ENCODE data around the gene PLXND1.

Gene PLXND1

DNA sequence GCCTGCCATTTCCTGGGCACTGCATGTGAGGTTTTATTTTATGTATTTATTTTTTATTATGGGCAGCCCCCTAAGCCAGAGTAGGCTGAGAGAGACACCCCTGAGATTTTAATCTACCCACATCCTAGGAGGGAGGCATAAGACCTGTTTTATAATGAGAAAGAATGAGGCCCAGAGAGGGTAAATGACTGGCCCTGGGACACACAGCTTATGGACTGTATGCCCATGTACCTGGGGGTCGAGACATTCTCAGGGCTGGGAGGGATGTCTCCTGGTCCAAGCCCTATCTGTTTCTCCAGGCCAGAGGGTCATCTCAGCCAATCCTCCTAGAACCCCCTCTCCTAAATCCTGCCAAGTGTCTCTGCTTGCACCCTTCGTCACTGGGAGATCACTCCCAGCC is 6.1 kb downstream of the PLXND1 start:
- no peak for DNase-seq (ENCODE audit: low read depth, low spot score)

DNA sequence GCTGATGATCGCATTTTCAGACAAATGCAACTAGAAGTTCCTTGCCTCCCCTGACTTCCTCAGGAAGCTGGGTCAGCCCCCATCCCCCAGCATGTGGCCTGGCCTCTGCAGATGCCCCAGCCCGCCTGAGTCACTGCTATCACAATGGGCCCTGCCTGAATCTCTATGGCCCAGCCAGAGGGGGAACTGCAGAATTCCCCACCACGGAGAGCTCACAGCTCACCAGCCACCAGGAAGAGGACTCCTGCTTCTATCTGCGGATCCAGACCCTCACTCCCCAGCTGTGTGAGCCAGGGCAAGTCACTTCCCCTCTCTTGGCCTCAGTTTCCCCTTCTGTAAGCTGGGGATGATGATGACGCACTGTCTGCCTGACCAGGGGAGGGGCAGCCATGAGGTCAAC is 6.9 kb downstream of the PLXND1 start:
- peak; percentile 85 for DNase-seq (ENCODE audit: low read depth, low spot score)

DNA sequence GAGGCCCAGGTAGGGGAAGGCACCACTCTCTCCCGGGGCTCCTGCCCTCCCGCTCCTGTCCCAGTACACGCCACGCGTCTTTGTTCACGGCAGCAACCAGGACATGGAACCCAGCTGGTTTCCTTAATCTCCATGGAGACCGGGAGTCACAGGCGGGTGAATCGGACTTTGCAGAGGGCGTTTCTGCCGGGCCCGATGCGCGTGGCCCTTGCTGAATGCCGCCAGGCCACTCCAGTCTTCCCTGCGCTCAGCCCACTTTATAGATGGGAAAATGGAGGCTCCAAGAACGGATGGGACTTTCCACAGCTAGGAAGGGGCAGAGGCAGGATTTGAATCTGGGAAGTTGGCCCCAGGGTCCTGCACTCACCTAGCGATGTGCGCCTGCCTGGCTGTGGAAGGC is 7.4 kb downstream of the PLXND1 start:
- DNase-seq (ENCODE audit: low read depth, low spot score), result no peak

DNA sequence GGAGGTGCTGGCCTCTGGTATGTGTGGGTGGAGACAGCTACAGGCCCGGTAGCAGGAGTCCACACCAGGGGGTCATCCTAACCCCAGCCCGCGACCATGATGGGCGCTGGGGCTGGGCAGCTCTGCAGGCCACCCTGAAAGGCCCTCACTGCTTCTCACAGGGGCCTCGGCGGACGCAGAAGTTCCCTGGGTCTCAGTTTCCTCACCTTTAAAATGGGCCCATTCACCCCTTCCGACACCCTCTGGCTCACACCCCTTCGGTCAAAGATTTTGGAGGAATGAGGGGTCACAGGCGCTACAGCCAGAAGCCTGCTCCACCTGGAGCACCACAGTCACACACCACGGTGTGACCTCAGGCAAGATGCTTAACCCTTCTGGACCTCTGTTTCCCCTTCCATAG is 8.0 kb downstream of the PLXND1 start:
- no peak for DNase-seq (ENCODE audit: low read depth, low spot score)

DNA sequence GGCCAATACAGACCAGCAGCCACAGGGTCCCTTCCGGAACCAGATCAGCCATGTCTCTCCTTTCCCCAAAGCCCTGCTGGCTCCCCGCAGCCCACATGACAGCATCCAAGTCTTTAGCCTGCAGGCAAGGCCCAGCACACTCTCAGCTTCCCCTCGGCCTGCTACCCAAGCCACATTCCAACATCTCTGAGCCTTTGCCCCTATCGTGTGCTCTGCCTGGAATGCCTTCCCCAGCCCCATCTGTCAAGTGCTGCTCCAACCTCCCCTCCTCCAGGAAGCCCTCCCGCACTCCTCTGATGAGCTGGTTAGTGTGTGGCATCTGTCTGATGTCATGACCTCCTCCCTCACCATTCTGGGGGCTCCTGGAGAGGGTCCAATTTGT is 8.5 kb downstream of the PLXND1 start:
- DNase-seq (ENCODE audit: low read depth, low spot score), result peak; percentile 55

DNA sequence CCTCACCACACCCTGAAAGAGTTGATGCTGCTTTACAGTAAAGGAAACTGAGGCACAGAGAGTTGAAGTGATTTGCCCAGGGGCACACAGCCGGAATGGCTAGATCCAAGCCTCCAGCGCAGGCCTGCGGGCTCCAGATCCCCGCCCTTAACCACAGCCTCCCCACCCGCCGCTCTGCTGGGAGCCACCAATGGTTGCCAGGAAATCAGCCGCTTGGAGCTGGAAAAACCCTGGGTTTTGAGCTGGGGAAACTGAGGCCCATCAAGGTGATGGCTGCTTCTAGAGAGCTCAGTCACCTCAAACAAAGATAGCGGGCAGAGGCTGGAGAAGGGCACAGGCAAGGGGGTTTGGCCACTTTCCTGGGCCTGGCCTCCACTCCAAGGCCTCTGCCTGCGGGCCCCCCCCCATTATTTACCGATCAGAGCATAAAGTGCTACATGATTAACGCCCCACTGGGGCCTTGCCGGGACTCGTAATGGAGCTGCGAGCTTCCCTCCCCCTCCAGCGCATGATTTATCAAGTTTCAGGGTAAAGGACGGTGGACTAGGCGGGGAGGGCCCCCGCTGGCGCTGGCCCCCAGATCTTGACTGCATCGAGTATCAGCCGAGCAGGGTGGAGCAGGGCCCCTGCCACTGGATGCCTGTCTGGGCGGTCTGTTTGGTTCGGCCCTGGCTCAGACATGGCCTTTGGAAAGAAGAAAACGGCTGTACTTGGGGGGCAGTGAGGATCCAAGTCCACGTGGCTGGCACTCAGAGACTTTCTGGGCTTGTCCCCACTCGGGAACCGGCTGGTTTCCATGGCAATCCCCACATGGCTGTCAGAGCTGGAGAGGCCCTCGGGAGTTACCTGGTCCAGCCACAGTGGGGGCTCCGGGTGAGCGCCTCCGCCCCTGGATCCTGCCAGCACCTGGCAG is 9.1 kb downstream of the PLXND1 start:
- peak; percentile 80 for DNase-seq (ENCODE audit: low read depth, low spot score)

DNA sequence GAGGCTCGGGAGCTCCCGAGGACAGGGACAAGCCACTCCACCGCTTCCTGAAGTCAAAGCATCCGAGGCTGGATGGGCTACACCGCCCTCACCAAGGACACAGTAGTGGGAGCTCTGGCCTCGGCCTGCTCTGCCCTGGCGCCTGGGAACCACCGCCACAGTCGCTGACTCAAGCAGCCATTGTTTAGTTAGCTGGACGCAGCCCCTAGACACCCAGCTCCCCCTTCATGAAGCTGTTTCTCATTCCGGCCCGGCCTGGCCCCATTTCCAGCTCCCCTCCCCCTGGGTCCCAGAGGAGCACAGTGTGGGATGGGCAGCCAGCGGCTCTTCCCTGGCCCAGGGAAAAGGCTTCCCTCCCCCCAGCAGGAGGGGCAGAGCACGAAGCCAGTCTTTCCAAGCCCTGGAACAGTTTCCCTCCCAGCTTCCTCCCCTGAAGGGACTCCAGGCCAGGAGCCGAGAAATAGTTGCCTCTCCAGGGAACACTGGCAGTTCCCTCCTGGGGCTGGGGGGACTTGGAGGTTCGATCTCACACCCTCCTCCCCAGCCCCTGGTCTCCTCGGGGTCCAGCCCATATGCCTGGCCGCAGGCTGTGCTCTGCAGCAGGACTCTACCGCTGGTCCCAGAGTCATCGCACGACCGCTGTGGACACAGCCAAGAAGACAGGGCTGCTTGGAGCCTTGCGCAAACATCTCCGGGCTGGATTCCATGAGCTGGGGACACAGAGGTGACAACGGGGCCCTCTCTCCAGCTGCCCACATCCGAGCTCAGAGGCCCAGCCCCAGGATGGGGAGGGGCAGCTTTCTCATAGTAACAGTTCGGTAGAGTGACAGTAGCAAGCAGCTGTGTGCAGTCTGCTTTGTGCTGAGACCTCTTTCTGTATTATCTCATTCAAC is 10.0 kb downstream of the PLXND1 start:
- peak; percentile 96 for DNase-seq (ENCODE audit: low read depth, low spot score)

DNA sequence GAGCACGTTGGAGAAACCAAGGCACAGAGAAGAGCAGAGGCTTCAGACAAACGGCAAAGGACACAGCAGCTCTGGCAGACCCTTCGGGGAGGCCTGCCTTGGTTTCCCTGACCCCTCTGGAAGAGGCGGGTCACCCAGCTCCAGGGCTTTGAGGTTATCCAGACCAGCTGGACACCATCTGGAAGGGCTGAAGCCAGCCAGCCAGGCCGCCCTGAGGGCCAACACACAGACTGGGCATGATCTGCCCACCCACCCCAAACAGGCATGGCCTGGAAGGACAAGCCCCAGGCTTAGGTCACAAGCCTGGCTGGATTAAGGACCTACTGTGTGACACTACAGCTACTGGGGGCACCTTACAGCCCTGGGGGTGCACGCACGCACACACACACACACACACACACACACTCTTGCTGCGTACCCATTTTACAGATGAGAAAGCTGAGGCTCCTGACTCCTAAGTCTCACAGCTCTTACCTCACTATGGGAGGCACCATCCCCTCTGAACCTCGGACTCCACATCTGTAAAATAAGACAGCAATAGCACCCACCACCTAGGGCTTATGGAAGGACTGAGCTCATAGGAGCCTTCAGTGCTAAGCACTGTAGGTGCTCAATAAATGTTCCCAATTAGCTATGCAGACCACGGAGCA is 10.8 kb downstream of the PLXND1 start:
- no peak for DNase-seq (ENCODE audit: low read depth, low spot score)

DNA sequence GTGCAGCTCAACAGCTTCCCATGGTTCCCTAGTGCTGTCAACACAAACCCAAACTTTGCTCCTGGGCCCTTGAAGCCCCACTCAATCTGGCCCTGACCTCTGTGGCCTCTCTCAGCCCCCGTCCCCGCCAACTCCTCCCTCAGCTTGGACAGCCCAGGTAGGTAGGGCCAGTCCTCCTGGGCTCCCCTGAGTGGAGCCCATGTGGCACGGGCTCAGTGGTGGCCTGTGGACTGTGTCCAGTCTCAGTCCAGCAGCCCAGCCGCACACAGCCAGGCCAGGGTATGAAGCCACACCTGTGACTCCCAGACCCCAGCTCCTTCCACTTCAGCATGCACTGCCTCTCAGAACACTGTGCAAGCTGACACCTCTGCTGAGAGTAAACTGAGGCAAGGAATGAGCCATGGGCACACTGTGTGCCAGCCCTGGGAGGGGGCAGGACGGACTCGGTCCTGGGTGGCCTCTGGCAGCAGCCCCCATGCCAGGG is 11.5 kb downstream of the PLXND1 start:
- DNase-seq (ENCODE audit: low read depth, low spot score), result no peak

DNA sequence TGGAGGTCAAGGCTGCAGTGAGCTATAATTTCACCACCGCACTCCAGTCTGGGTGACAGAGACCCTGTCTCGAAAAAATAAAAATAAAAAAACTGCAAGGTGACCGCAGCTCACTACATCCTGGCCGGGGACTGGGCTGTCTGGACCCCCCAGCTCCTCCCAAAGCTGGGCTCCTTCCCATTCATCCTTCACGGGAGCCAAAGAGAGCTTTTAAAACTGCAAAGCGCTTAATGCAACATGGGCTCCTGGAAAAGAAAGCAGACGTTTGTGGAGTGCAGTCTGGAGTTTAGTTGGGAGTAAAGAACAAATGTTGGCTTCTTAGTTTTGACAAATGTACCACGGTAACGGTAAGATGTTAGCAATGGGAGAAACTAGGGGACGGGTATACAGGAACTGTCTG is 12.1 kb downstream of the PLXND1 start:
- DNase-seq (ENCODE audit: low read depth, low spot score), result no peak

DNA sequence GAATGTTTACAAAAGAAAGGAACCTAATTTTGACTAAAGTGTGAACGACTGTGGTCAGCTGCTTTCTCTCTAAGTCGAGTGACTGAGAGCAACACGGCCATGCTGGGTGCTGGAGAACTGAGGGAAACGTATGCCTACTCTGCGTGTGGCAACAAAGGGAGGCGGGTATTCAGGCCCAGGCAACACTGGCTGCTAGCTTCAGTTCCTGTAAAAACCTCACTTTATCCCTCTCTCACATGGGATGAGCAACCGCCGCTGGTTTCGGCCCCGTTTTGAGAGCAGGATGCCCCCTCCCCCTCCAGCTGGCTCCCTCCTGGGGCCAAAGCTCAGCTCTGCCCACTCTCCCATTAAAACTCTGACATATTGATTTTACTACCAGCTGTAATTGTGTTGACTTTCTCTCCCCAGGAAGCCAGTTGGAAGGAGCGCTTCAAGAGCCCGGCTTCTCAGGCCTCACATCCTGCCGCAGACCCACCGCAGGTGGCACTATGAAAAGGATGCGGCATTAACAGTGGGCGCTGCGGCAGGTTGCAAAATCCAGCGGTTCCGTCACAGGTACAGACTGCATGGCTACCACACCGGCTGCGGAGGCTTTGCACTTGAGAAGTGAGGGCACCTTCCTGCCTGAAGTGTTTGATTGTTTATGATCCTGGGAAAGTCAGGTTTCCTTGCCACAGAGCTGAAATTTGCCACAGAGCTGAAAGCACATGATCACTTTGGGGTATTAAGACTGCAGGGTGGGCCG is 12.7 kb downstream of the PLXND1 start:
- no peak for DNase-seq (ENCODE audit: low read depth, low spot score)

DNA sequence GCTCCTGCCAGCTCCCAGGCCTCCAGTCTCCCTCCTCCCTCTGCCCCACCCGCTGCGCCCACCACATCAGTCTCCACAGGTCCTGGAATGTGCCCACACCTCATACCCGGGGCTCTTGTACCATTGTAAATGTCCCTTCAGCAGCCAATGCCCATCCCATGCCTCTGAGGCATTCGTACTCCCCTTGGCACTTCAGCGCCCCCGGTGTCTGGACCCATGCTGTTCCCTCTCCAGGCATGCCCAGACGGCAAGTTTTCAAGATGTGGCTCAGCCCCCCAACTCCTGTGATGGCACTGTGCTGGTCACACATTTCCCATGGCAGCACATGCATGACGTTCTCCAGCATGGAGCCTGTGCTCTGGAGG is 13.3 kb downstream of the PLXND1 start:
- DNase-seq (ENCODE audit: low read depth, low spot score), result peak; percentile 40

DNA sequence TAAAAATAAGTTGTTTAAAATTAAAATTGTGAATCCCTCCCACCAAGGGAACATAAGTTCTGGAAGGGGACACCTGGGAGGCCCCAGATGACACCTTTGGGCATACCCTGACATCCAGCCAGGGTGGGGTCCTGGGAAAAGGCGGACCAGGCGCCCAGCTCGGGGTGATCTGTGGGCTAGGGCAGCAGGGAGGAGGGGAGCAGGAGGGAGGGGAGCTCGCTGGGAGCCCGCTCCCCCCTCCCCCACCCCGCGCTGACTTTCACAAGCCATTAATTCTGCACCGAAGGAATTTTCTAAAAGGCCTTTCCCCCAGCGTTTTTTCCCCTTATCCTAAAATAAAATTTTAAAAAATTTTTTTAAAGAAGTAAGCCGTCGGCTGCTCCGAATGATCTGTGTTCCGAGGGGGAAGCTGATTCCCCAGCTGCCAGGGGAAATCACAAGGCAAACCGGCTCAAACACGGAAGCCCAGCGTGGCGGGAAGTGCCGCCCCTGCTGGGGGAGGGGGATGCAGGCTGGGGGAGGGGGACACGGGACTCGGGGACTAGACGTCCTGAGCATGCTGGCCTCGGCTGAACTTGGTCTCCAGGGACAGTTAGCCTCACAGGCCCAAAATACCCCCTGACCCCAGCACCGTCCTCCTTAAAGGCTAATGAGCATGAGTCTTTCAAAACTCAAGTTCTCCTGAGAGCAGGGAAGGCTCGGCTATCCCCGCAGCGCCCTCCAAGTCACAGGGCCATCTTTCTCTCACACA is 13.9 kb downstream of the PLXND1 start:
- DNase-seq (ENCODE audit: low read depth, low spot score), result peak; percentile 46

DNA sequence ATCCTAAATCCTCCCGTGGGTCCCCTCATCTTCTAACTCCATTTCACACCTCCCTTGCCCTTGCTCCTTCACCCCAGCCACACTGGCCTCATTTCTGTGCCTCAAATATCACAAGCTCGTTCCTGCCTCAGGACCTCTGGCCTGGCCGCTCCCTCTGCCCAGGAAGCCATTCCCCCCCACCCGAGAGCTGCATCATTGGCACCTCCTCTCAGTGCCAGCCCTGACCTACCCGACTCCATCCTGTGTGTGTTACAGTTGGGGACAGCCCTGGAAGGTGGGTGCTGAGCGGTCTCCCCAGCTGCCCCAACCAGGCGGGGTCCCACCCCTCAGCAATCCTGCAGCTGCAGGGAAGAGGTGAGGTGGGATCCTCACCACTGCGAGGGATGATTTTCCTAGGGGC is 14.5 kb downstream of the PLXND1 start:
- no peak for DNase-seq (ENCODE audit: low read depth, low spot score)

DNA sequence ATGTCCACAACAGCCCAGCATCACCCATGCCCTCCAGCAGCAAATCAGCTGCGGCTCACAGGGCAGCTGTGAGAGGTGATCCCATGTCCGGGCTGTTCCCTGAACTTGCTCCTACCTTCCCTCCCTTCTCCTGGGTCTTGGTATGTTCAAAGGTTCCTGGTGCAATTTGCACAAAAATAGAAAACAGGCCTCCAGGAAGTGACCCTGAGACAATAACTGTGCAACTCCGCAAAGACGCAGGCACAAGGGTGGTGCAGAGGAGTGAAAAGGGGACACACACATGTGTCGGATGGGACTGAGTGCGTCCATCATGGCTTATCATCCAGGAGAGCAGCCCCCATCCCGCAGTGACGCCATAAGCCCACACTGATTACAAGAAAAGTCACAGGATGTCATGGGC is 16.3 kb downstream of the PLXND1 start:
- DNase-seq (ENCODE audit: low read depth, low spot score), result no peak

DNA sequence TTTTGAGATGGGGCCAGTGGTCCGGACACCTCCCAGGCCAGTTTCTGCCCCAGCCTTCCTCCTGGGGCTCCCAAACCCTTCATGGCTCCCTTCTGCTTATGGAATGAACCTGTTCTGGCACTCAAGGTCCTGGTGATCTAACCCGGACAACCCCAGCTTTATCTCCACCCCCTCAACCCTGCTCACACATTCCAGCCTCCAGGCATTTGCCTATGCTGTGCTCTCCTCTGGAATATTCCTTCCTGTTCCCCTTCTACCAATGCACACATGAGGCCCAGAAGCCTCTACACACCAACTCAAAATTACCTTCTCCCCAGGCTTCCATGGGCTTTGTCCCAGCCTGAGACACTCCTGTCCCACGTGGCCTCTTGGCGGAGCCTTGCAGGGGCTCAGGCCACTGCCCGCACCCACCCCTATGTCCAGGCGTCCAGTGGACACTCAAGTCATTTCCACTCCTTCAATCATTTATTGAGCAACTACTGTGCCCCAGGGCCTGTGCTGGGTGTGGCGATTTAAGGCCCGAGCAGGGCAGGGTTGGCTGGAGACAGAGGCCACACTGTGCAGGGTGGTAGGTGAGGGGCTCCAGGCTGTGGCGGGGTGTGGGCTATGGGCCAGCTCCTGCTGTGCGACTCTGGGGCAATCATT is 18.8 kb downstream of the PLXND1 start:
- no peak for DNase-seq (ENCODE audit: low read depth, low spot score)

DNA sequence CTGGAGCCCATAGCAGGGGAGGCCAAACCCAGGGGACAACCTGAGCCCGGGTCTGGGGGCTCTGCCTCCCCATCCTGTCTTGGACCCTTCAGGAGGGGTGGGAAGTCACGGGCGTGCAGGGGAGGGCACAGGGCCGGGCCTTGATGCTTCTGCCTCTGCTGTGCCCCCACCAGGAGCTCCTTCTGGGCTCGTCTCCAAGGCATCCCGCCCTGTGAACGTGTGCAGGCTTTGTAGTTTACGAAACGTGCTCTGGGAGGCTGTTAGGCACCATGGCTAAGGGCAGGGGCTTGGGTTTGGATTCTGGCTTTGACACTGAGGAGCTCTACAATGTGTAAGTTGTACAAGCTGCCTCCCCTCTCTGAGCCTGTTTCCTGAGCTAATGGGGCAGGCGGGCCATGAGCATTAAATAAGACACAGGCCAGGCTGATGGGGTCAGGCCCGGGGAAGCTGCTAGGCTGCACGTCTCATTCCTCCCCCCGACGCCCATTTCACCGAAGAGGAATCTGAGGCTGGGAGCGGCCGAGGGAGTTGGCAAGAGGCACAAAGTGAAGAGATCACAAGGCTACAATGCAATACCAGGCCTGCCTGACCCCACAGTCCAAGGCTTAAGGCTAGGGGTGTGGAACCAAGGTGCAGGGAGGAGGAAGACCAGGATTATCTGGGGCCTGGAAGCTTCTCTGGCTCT is 19.6 kb downstream of the PLXND1 start:
- DNase-seq (ENCODE audit: low read depth, low spot score), result no peak

DNA sequence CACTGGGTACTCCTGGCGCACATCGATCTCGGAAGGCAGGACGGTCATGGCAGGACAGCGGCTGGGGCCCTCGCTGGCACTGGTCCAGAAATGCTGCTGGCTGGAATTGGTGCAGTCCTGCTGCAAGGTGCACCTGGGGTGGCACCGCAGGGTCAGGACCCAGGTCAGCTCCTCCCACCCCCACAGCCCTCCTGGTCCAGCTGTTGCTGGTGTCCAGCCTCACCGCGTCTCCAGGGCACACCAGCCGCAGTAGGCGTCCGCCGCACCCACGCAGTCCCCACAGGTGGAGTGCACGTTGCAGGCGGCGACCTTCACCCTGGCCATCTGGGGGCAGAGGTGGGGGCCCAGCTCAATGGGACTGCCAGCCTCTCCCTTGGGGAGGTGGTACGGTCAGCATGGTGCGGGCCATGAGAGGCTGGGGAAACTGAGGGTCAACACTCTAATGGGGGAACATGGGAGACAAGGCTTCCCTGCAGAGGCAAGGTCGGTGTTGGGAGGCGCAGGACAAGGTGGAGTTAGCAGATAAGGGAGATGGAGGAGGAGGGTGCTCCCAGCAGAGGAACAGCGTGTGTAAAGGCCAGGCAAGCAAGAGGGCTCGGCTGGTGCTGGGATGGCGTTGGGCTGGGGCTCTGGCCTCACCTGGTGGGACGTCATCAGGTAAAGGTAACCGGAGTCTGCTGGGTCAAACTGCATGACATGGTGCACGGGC is 20.4 kb downstream of the PLXND1 start:
- DNase-seq (ENCODE audit: low read depth, low spot score), result no peak

DNA sequence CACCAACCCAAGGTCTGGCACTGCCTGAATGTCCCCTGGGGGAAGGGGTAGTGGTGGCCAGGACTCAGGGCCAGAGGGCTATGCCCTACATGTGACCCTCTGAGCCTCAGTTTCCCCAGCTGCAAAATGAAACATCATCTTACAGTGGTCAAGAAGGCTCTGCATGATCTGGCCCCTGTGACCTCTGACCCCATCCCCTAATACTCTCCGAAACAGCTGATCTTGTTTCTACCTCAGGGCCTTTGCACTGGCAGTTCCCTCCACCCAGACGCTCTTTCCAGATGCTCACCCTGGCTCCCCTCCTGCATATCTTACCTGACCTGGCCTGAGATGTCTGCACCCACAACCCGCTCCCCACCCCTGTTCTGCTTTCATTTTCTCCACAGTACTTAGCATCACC is 21.8 kb downstream of the PLXND1 start:
- DNase-seq (ENCODE audit: low read depth, low spot score), result no peak

All from astrocyte of the hippocampus (primary cell).